NCI-H2107 (cell line): Measurements from ENCODE around the gene RPS3.

Experiments used
- DNase-seq: peaks from one replicate; lab custom pipeline; 2025; lab: John Stamatoyannopoulos, UW

RPS3 gene

DNA sequence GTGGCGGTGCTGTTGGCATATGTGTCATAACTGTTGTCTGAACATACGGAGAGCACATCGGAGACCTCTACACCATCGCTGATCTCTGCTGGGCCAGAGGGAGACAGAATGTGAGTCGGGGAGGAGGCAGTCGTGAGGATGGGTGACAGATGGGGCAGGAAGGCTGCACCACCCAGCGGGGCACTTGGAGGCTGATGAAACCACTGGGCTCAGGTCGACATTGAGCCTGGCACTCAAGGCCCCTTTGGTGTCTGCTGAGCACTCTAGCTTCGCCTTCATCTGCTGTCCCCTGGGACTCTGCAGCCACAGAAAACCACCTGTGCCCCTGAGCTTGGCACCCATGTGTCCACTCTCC lies 36.2 kb downstream of the RPS3 start:
- no peak for DNase-seq

DNA sequence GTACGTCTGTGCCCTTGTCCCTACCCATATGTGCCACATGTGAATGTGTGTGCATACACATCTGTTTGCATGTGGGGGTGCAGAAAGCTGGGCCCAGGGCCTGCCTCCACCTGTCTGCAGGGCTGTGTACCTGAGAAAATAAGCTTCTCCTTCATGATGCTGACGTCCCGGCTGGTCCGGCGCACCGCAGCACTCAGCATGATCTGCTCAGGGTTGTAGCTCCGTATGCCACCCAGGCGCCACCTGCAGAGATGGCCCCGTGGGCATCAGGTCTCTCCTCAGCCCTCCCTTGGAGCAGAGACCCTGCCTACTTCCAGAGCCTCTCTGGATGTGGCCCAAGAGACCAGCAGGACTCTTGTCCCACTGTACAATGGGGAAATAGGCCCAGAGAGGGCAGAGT lies 37.5 kb downstream of the RPS3 start:
- DNase-seq: no peak

GRCh38 chr11:75437966-75438659 lies 38.8 kb downstream of the RPS3 start:
- no peak for DNase-seq

GRCh38 chr11:75439026-75439425 lies 39.7 kb downstream of the RPS3 start:
- no peak for DNase-seq

DNA sequence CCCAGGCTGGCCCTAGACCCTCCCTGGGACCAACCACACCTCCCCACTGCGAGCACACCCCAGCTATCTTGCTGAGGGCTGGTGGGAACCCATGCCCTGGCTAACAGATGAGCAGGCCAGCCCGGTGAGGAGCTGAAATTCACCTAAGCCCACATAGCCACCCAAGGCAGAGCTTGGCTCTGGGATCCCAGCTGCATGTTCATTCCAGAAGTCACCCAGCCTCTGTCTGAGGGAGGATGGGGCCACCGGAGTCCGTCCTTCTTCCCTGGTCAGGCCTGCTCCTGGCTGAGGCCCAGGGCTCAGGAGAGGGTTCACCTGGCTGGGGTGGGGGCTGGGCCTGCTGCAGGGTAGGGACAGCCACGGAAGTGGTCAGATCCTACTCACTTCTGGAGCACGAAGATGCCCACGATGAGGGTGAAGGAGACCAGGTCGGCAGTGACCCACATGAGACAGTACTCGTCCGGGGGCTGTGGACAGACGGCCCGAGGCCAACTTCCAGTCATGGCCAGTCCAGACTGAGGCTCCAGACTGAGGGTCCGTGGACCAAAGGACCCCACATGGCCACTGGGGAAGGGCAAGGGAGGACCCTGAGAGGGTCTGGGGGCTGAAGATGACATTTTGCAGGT lies 40.3 kb downstream of the RPS3 start:
- no peak for DNase-seq

GRCh38 chr11:75440960-75441803 lies 41.9 kb downstream of the RPS3 start:
- DNase-seq: no peak

GRCh38 chr11:75441804-75442132 lies 42.5 kb downstream of the RPS3 start:
- no peak for DNase-seq

DNA sequence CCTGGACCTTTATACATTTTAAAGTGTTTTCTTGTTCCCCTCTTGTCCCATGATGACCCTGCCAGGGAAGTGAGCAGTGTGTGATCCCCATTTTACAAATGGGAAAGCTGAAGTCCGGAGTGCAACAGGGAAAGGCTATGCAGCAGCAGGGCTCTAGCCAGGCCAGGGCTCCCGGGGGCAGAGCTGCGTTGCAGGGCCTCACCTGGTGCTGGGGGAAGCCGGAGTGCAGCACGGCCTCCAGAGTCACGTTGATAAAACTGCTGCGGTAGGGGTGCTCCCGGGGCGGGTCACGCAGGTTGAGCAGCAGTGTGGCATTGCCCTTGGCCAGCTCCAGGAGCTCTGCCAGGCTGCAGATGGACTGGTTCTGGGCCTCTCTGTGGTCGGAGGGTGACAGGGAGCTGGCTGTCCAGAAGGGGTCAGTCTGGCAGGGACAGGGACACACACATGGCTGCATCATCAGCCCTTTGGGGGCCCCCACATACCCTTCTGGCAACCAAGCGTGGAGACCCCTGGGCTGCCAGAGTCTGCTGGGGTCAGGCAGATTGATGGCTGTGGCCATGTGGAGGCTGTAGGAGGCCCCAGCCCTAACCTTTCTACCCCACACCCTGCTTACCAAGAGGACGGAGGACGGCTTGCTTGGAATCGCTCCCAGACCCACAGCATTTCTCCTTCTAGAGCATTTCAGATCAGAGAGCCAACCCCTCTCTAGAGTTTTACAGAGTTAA lies 43.0 kb downstream of the RPS3 start:
- DNase-seq: no peak

DNA sequence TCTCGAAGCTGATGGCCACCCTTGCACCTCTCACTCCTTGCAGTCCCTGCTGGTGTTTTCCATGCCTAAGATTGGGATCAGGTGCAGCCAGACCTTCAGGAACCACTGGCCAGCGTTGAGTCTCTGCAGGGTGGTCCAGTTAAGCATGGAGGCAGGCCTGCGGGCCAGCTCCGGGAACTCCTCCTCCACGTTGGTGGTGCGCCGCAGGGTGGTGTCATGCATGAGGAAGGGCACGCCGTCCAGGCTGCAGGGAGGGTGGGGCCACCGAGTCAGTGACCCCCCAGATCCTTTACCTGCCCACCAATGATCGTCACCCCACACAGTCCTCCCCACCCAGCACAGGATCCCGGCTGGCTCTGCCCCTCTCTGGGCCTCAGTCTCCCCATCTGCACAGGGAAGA lies 43.7 kb downstream of the RPS3 start:
- DNase-seq: no peak

DNA sequence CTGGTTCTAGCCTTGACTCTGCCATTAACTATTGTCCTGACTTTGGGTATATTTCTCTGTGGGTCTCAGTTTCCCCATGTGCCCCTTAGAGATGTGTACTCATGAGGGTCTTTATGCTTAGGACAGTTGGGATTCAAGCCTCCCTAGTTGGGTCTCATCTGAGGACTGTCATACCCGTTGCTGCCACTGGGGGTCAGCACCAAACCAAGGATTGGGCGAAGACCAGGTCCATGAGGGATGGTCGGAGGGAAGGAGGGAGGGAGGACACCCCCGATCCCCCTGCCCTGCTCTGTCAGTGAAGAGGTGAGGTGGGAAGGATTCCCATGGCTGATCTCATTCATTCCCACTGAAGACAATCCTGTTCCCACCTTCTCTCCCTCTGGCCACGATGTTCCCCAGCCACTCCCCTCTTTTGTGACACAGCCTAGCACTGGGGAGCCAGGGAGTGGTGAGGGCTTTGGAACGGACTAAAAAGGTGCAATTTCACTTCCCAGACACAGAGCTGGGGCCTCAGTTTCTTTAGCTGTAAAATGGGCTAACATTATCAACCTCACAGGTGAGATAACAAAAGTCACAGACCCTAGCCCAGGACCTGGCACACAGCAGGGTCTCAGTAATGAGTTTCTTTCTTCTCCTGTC lies 46.1 kb downstream of the RPS3 start:
- no peak for DNase-seq

- no peak for DNase-seq
These were observed 48.1 kb downstream of the RPS3 start for GRCh38 chr11:75447415-75447814.

- no peak for DNase-seq
These were observed 50.0 kb downstream of the RPS3 start for GRCh38 chr11:75449271-75449670.

DNA sequence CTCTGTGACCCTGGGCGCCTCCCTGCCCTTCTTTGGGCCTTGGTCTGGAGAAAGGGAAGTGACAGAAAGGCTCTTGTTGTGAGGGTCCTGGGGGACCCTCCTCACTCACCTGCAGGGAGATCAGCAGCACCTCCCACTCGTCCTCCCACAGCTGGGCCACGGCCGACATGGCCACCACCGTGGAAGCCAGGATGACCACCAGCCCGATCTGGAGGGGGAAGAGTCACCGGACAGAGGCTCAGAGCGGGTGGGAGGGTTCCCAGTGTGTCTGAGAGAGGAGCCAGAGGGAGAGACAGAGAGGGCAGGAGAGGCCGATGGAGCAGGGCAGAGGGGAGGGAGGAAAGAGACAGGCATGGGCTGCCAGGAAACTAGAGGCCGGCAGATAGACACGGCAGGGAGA lies 50.5 kb downstream of the RPS3 start:
- no peak for DNase-seq

DNA sequence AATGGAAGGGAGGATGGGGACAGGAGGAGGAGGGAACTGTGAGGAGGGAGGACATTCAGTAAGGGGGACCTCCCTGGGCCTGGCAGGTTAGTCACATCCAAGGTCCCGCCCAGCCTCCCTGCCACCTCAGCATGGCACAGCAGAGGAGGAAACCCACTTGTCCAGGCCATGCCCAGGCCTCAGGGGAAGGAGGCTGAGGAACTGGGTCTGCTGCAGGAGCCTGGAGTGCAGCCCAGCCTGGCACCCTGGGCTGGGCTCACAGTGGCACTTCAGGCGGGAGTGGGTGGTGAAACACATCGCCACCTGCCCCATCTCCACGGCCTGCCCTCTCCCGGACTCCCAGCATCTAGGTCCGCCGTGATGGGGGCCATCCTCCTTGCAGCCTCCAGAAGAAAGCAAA lies 50.9 kb downstream of the RPS3 start:
- no peak for DNase-seq

DNA sequence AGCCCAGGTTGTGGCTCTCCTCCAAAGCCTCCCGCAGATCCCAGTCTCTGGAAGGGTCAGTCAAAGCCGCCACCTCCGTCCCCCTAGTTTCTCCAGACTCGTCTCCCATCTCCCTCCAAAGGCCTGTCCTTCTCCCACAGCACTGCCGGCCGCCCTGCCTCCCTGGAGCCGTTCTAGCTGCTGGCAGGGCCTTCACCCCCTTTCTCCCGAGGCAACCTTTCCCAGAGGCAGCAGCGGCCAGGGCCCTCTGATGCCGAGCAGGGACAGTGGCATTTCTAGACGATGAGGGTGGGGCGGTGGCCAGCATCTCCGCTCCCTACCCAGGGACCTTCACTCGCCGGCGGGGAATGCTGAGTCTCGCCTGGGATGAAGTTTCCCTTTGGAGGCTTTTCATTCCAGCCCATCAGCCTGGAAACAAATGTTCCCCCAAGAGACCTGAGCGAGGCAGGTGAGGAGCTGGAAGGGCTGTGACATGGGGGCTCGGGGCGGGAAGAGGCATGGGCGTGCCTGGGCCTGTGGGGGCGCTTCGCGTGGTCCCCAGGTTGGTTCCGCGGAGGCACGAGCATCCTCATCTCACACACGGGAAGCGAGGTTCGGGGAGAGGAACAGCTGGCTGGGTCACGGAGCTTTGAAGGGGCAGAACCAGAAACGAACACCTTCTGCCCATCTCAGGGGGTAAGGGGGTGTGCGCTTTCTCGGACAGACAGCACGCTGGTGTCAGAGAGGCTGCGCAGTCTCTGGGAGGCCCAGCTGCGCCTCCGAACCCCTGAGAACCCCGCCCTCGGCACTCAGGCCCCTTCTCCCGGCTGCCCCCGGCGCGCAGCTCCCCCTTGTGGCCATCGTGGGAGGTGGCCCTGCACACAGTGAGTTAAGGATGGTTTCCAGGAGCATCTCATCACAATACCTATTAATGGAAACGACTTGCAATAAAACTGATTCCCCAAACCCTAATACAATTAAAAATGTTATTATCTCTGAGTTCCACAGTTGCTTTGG lies 51.8 kb downstream of the RPS3 start:
- DNase-seq: no peak

DNA sequence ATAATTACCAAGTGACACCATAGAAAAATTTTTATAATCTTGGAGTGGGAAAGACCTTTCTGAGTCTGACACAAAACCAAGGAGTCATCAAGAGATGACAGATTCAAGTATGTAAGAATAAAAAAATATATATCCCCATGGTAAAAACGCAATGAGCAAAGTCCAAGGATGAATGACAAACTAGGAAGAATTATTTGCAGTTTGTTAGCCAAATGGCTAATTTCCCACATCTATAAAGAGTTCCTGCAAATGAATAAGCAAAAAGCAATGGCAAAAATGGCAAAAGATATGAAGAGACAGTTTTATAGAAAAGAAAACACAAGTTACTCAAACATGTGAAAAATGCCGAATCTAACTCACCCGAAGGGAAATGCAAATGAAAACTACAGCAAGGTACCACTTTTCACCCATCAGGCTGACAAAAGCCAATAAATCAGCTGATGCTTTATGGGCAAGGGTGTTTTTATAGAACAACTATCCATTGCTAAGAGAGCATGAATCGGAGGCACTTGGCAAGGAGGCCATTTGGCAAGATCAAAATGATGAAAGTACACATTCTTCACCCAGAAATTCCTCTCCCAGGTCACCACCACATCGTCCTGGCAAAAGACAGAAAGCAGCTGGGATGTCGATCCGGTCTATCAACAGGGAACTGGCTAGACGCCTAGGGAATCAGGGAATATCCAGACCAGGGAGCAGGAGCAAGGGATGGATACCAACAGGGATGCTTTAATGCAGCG lies 54.8 kb downstream of the RPS3 start:
- DNase-seq: no peak

DNA sequence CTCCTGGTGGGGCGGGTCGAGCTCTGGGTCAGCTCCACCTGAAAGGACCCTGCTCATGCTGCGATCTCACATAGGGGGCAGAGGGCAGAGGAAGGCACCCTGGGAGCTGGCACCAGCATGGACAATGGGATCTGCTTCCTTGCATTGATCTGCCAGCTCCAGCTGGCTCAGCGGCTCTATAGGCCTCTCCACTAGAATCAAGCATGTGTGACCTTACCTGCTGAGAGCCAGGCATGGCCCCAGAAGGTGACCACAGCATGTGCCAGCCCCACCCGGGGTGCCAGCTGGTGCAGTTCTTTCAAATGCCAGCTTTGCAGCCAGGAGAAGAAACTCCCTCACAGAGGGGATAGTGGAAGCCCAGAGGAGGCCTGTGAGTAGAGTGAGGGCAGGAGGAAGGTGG lies 55.7 kb downstream of the RPS3 start:
- DNase-seq: no peak
